HAP-1 (cell line): Measurements from ENCODE around the gene CATSPERB.
"Not testable (repeated sequence)": the region's sequence is repeated elsewhere in the genome, so short reads cannot be mapped to it uniquely, and the experiment has no call there.

Experiments used
- DNase-seq, 2 experiments: peaks; one replicate each; pipeline ENCODE4 v3.0.0-alpha.2; 2016 to 2020; ENCODE audit warnings: low spot score in 2 of 2
- H3K27me3 ChIP-seq: fragments of 250-450 bp; sonication (Bioruptor Pico); 2 replicates; pipeline ENCODE4 v1.5.1; 2020; ENCODE audit warnings: low read depth, mild to moderate bottlenecking, moderate library complexity
- H3K36me3 ChIP-seq: fragments of 250-450 bp; sonication (Bioruptor Pico); replicated peaks from 2 replicates; pipeline ENCODE4 v1.5.1; 2020; ENCODE audit warnings: mild to moderate bottlenecking
- H3K4me1 ChIP-seq: fragments of 250-450 bp; sonication (Bioruptor Pico); 2 replicates; pipeline ENCODE4 v1.5.1; 2020; ENCODE audit warnings: mild to moderate bottlenecking
- H3K4me3 ChIP-seq: fragments of 250-450 bp; sonication (Bioruptor Pico); 2 replicates; pipeline ENCODE4 v1.5.1; 2020; ENCODE audit warnings: mild to moderate bottlenecking, moderate library complexity
- H3K9me3 ChIP-seq: fragments of 250-450 bp; sonication (Bioruptor Pico); 2 replicates; pipeline ENCODE4 v1.5.1; 2020; ENCODE audit warnings: mild to moderate bottlenecking, moderate library complexity
- in situ Hi-C: fragments of 300-500 bp; cut with MboI; formaldehyde crosslinking; loops from 3 replicates; pipeline ENCODE4 v1.14.3; 2020; ENCODE audit warnings: low sequenced_read_pairs, inconsistent platforms, mixed read lengths

Gene CATSPERB

GRCh38 chr14:91573894-91574837 lies 157.7 kb downstream of the CATSPERB start:
- H3K9me3 ChIP-seq, result peaks cover 5% of the 10 kb centered on the region
- H3K4me3 ChIP-seq, result peak overlapping the region; percentile 39
- in situ Hi-C loops, result no loop called here
- peaks cover 29% of the 10 kb centered on the region for H3K4me1 ChIP-seq
- H3K27me3 ChIP-seq, result no peaks in the 10 kb centered on the region
- peak; percentile 63 to 83 for DNase-seq
- no peaks in the 10 kb centered on the region for H3K36me3 ChIP-seq

DNA sequence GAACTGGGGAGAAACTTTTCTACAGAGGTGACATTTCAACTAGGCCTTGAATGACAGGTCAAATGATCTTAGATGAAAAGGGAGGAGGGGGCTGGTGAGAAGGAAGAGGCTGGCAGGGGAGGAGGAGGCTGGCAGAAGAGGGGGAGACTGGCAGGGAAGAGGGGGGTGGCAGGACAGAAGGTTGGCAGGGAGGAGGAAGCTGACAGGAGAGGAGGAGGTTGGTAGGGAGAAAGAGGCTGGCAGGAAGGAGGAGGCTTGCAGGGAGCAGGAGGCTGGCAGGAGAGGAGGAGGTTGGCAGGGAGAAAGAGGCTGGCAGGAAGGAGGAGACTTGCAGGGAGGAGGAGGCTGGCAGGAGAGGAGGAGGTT lies 158.4 kb downstream of the CATSPERB start:
- in situ Hi-C loops, result no loop called here
- Histone ChIP-seq H3K9me3 (peaks cover 7% of the 10 kb centered on the region), H3K4me3 (no peak overlapping the region), H3K36me3 (no peaks in the 10 kb centered on the region), H3K4me1 (peaks cover 29% of the 10 kb centered on the region), H3K27me3 (no peaks in the 10 kb centered on the region)
- no peak for DNase-seq

DNA sequence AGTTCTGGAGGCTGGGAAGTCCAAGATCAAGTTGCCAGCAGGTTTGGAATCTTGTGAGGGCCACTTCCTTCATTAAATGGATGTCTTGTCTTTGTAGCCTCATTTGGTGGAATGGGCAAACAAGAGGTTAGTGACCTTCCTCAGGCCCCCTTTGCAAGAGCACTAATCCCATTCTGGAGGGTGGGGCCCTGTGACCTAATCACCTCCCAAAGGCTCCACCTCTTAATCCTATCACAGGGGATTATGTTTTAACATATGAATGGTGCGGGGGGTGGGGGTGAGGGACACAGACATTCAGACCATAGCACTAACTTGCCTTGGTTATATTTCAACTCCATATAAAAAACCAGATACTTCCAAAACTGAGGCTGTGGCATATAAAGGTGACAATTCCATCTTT lies 161.9 kb downstream of the CATSPERB start:
- peaks cover 22% of the 10 kb centered on the region for H3K4me1 ChIP-seq
- no peaks in the 10 kb centered on the region for H3K36me3 ChIP-seq
- H3K4me3 ChIP-seq, result no peak overlapping the region
- no peaks in the 10 kb centered on the region for H3K27me3 ChIP-seq
- in situ Hi-C loops, result no loop called here
- peaks cover 4% of the 10 kb centered on the region; the same call in 1 of the 2 replicates for H3K9me3 ChIP-seq
- peak; percentile 86 to 91 for DNase-seq

DNA sequence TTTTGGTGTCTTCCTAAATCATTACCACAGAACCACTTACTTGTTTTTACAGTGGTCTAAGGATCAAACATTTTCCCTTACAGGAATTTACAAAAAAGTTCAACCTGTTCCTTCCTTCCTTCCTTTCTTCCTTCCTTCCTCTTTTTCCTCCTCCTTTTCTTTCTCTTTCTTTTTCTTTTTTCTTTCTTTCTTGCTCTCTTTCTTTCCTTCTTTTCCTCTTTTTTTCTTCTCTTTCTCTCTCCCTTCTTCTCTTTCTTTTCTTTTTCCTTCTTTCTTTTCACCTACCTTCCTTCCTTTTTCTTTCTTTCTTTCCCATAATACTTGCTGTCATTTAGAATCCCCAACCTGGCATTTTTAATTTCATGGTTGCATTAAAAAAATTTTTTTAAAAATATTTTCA lies 162.6 kb downstream of the CATSPERB start:
- Histone ChIP-seq H3K27me3 (no peaks in the 10 kb centered on the region), H3K4me3 (no peak overlapping the region), H3K36me3 (no peaks in the 10 kb centered on the region), H3K9me3 (peaks cover 4% of the 10 kb centered on the region; the same call in 1 of the 2 replicates), H3K4me1 (peaks cover 15% of the 10 kb centered on the region)
- in situ Hi-C loops, result no loop called here
- DNase-seq, result no peak

DNA sequence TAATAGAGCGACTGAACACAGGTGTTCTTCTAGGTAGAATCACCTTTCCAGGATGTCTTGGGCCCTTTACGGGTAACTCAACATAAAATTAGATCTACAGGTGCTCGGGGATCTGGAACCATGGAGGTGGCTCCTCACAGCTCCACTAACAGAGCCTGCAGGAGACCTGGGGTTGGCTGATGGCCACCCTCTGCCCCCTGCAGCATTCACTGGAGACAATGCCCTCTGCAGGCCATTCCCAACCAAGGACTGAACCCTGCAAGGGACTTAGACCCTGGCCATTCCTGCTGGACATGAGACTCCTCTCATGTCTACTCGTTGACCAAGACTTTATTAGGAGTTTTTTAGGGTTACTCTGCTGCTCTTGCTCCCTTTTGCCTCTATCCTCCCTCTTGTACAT lies 163.3 kb downstream of the CATSPERB start:
- H3K27me3 ChIP-seq, result no peaks in the 10 kb centered on the region
- DNase-seq, result no peak
- peaks cover 4% of the 10 kb centered on the region; the same call in 1 of the 2 replicates for H3K9me3 ChIP-seq
- H3K4me3 ChIP-seq, result no peak overlapping the region
- in situ Hi-C loops, result no loop called here
- peaks cover 15% of the 10 kb centered on the region for H3K4me1 ChIP-seq
- no peaks in the 10 kb centered on the region for H3K36me3 ChIP-seq

GRCh38 chr14:91567827-91568226 lies 164.1 kb downstream of the CATSPERB start:
- H3K4me3 ChIP-seq, H3K36me3 ChIP-seq, DNase-seq, H3K9me3 ChIP-seq, H3K27me3 ChIP-seq, in situ Hi-C loops: not testable (repeated sequence)
- peaks cover 15% of the 10 kb centered on the region for H3K4me1 ChIP-seq

- Histone ChIP-seq H3K4me3 (no peak overlapping the region), H3K27me3 (no peaks in the 10 kb centered on the region), H3K9me3 (peaks cover 3% of the 10 kb centered on the region; the same call in 1 of the 2 replicates), H3K4me1 (no peaks in the 10 kb centered on the region), H3K36me3 (no peaks in the 10 kb centered on the region)
- in situ Hi-C loops, result no loop called here
- no peak for DNase-seq
Measured at GRCh38 chr14:91555531-91555930, 176.4 kb downstream of the CATSPERB start.

DNA sequence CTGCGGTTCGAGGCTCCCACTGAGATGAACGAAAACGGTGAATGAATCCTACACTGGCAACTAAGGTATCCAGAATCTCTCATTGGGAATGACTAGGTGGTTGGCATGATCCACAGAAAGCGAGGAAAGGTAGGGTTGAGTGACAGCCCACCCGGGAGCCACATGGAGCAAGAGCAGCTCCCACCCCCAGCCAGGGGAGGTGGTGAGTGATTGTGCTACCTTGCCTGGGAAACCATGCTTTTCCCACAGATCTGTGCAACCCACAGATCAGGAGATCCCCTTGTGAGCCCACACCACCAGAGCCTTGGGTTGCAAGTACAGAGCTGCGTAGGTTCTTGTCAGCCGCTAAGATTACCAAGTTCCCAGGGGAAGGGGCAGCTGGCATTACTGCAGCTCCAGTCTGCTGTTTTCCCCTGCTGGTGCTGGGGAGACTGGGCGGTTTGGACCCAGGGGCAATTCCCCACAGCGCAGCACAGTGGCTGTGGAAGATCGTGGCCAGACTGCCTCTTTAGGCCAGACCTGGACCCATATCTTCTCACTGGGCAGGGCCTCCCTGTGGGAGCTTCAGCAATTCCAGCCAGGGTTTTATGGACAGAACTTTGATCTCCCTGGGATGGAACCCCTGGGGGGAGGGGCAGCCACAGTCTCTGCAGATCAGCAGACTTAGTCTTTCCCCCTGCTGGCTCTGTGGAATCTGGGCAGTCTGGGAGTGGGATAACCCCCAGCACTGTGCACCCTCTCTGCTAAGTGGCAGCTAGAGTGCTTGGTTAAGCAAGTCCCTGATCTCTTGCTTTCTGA lies 177.2 kb downstream of the CATSPERB start:
- H3K4me3 ChIP-seq, result no peak overlapping the region
- H3K27me3 ChIP-seq, result no peaks in the 10 kb centered on the region
- in situ Hi-C loops, result no loop called here
- H3K9me3 ChIP-seq, result peaks cover 3% of the 10 kb centered on the region; the same call in 1 of the 2 replicates
- H3K36me3 ChIP-seq, result no peaks in the 10 kb centered on the region
- H3K4me1 ChIP-seq, result no peaks in the 10 kb centered on the region
- no peak for DNase-seq

DNA sequence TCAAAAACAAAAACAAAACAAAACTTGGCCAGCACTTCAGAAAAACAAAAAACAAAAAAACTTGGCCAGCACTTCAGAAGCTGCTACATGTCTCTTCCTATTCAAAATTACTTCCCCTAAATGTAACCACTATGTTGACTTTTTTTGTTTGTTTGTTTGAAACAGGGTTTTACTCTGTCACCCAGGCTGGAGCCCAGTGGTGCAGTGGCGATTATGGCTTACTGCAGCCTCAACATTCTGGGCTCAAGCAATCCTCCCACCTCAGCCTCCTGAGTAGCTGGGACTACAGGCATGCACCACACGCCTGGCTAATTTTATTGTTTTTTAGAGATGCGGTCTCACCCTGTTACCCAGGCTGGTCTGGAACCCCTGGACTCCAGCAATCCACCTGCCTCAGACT lies 183.8 kb downstream of the CATSPERB start:
- Histone ChIP-seq H3K27me3 (no peaks in the 10 kb centered on the region), H3K4me3 (no peak overlapping the region), H3K4me1 (peaks cover 12% of the 10 kb centered on the region), H3K9me3 (no peaks in the 10 kb centered on the region), H3K36me3 (no peaks in the 10 kb centered on the region)
- no peak for DNase-seq
- in situ Hi-C loops, result no loop called here

DNA sequence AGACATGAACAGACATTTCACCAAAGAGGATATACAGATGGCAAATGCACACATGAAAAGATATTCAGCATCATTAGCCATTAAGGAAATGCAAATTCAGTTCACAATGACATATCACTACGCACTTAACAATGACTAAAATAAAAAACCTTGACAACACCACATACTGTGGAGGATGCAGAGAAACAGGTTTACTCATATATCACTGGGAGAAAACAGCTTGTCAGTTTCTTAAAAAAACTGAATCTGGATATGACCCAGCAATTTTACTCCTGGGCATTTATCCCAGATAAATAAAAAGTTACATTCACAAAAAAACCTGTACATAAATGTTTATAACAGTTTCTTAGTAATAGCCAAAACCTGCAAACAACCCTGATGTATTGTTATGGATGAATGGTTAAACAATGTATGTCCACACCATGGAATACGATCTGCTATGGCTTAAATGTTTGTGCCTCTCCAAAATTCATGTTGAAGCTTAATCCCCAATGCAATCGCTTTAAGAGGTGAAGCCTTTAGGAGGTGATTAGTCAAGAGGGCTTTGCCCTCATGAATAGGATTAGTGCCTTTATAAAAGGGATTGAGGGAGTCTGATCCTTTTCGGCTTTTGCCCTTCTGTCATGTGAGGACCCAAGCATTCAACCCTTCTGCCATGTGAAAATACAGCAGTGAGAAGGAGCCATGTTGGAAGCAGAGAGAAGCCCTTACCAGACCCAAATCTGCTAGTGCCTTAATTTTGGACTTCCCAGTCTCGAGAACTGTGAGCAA lies 185.8 kb downstream of the CATSPERB start:
- peaks cover 12% of the 10 kb centered on the region for H3K4me1 ChIP-seq
- H3K4me3 ChIP-seq, result no peak overlapping the region
- DNase-seq, result peak; percentile 76 to 99
- in situ Hi-C loops, result no loop called here
- peaks cover 4% of the 10 kb centered on the region for H3K9me3 ChIP-seq
- H3K27me3 ChIP-seq, result no peaks in the 10 kb centered on the region
- no peaks in the 10 kb centered on the region for H3K36me3 ChIP-seq

GRCh38 chr14:91545204-91545603 lies 186.7 kb downstream of the CATSPERB start:
- in situ Hi-C loops, result no loop called here
- DNase-seq, result no peak
- no peaks in the 10 kb centered on the region for H3K27me3 ChIP-seq
- H3K36me3 ChIP-seq, result no peaks in the 10 kb centered on the region
- H3K4me3 ChIP-seq, result no peak overlapping the region
- H3K4me1 ChIP-seq, result peaks cover 12% of the 10 kb centered on the region
- peaks cover 4% of the 10 kb centered on the region for H3K9me3 ChIP-seq

- H3K36me3 ChIP-seq, result no peaks in the 10 kb centered on the region
- no peak for DNase-seq
- H3K4me3 ChIP-seq, result no peak overlapping the region
- in situ Hi-C loops, result no loop called here
- no peaks in the 10 kb centered on the region for H3K27me3 ChIP-seq
- H3K9me3 ChIP-seq, result peaks cover 4% of the 10 kb centered on the region; the same call in 1 of the 2 replicates
- H3K4me1 ChIP-seq, result no peaks in the 10 kb centered on the region
Measured at GRCh38 chr14:91536327-91536726, 195.6 kb downstream of the CATSPERB start.

DNA sequence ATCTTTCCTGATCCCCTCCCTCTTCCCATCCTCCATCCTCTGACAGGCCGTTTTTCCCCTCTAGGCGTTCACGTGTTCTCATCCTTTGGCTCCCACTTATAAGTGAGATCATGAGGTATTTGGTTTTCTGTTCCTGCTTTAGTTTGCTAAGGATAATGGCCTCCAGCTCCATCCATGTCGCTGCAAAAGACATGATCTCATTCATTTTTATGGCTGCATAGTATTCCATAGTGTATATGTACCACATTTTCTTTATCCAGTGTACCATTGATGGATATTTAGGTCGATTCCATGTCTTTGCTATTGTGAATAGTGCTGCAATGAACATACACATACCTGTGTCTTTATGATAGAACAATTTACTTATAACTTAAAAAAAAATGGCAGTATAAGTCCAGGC lies 197.8 kb downstream of the CATSPERB start:
- H3K27me3 ChIP-seq, H3K36me3 ChIP-seq, H3K4me3 ChIP-seq, DNase-seq, H3K9me3 ChIP-seq, in situ Hi-C loops, H3K4me1 ChIP-seq: not testable (repeated sequence)
